ENCODE results near the gene SLIRP.

DNA sequence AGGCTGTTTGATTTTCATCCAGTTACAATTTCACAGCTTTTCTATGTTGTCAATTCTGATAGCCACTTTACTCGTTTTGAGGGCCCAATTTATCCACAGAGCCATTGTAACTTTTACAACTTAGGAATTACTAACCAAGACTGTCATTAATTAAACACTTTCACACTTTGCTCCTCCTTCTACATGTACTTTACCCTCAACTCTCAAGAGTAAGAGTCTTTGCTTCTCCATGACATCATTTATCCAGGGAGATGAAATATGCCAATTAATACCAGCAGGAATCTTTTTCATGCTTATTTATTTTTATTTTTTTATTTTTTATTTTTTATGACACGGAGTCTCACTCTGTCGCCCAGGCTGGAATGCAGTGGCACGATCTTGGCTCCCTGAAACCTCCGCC is 13.5 kb downstream of the SLIRP start:
- TF ChIP-seq, protein P1, sequence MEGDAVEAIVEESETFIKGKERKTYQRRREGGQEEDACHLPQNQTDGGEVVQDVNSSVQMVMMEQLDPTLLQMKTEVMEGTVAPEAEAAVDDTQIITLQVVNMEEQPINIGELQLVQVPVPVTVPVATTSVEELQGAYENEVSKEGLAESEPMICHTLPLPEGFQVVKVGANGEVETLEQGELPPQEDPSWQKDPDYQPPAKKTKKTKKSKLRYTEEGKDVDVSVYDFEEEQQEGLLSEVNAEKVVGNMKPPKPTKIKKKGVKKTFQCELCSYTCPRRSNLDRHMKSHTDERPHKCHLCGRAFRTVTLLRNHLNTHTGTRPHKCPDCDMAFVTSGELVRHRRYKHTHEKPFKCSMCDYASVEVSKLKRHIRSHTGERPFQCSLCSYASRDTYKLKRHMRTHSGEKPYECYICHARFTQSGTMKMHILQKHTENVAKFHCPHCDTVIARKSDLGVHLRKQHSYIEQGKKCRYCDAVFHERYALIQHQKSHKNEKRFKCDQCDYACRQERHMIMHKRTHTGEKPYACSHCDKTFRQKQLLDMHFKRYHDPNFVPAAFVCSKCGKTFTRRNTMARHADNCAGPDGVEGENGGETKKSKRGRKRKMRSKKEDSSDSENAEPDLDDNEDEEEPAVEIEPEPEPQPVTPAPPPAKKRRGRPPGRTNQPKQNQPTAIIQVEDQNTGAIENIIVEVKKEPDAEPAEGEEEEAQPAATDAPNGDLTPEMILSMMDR (conservative IDR thresholded peaks at IDR 0.05; ENCODE audit: low read depth, low read length): no peak
- no peak for TF ChIP-seq EZH2 (IDR thresholded peaks at IDR 0.05; ENCODE audit: low read length, unreplicated experiment)

Data from PC-3 (cell line).